Fibroblast of mammary gland (primary cell): ENCODE data around the gene RNU6-1.
A peak's percentile ranks its signal among the peaks of the same experiment; 100 is the strongest.

ENCODE experiments used
- DNase-seq: peaks from one replicate; pipeline ENCODE4 v3.0.0-alpha.2; 2010; ENCODE audit warnings: low read depth
- H3K4me3 ChIP-seq: 2 replicates; pipeline ENCODE4 v1.5.1; 2011; ENCODE audit warnings: low read depth, mild to moderate bottlenecking, low read length, moderate library complexity; ENCODE audit not compliant: control insufficient read depth
- CTCF ChIP-seq: conservative IDR thresholded peaks from 2 replicates; pipeline ENCODE4 v1.5.1; 2011; ENCODE audit warnings: low read depth, low read length, inconsistent platforms; ENCODE audit not compliant: control insufficient read depth, insufficient read depth

The RNU6-1 gene

GRCh38 chr15:67883234-67883773 lies 43.5 kb upstream of the RNU6-1 start:
- DNase-seq = no peak
- TF ChIP-seq CTCF = no peak

GRCh38 chr15:67882487-67883233 lies 42.8 kb upstream of the RNU6-1 start:
- H3K4me3 ChIP-seq = no peak overlapping the region
- TF ChIP-seq CTCF = no peak
- no peak for DNase-seq

More at GRCh38 chr15:67883234-67883773, 43.5 kb upstream of the RNU6-1 start:
- no peak overlapping the region for H3K4me3 ChIP-seq

DNA sequence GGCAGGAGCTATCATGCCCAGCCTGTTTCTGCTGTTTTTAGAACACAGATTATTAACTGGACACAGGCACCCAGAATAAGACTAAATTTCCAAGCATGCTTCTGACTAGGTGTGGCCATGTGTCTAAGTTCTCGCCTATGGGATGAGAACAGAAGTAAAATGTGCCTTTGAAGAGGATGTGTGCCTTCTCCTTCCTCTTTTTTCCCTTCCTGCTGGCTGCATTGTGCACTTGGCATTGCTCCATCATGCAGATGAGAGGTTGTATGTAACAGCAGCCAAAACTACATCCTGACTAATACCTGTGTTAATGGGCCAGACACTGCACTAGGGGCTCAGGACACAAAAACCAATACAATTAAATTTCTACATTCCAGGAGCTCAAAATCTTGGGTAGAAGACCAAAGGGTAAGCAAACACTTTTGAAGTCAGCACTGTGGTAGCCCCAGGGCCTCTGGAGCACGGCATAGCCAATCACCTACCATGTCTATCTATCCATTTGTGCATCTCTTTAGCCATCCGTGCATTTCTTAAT lies 40.9 kb upstream of the RNU6-1 start:
- DNase-seq = peak; percentile 28

DNA sequence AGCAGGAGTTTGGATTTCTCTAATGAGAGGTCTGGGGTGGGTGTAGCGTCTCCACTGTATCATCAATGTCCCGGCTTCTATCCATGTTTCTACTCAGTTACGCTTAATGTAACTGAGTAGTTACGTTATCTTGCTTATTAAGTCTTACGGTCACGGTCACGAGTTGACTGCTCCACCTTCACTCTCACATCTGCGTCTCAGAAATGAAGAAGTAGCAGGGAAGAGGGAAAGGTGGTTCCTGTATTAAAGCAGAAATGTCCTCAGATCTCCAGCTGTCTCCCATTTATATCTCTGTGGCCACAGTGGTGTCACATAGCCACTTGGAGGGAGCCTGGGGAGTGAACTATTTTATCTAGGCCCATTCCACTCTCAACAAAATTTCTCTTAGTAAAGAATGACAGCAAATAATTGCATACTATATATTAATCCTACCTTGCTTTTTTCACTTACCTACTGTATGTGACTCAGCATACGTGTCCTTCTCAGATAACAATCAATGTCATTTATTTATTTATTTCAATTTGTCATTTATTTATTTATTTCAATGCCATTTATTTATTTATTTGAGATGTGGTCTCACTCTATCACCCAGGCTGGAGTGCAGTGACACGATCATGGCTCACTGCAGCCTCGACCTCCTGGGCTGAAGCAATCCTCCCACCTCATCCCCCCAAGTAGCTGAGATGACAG lies 39.7 kb upstream of the RNU6-1 start:
- no peak overlapping the region for H3K4me3 ChIP-seq
- DNase-seq = no peak
- TF ChIP-seq CTCF = no peak

More for the DNA sequence above, 40.9 kb upstream of the RNU6-1 start:
- no peak for TF ChIP-seq CTCF
- H3K4me3 ChIP-seq = no peak overlapping the region

GRCh38 chr15:67878712-67879206 lies 38.9 kb upstream of the RNU6-1 start:
- DNase-seq = no peak
- TF ChIP-seq CTCF = no peak
- H3K4me3 ChIP-seq = no peak overlapping the region

GRCh38 chr15:67873777-67874176 lies 33.9 kb upstream of the RNU6-1 start:
- DNase-seq = no peak

More at GRCh38 chr15:67873777-67874176, 33.9 kb upstream of the RNU6-1 start:
- TF ChIP-seq CTCF = no peak
- H3K4me3 ChIP-seq = no peak overlapping the region
